K562 (cell line): ENCODE results near the gene POGZ. TPM values are rescaled to one million over a fixed set of nuclear protein-coding genes. Genes with fewer than 3 reads are reported as not detected.

Experiments used
- ATF1 ChIP-seq, 2 experiments: fragments of 450-650 bp in 1 of 2; IDR thresholded peaks; 2 replicates each; pipeline ENCODE4 v1.6.1; 2016; ENCODE audit warnings: missing compliant biosample characterization in 1 of 2, missing genetic modification characterization in 1 of 2
- BRD4 ChIP-seq: fragments of 200-600 bp; sonication (generic); IDR thresholded peaks from 2 replicates; pipeline ENCODE4 v1.6.1; 2017; ENCODE audit warnings: inconsistent platforms
- CBX1 ChIP-seq: sonication (generic); IDR thresholded peaks from 2 replicates; pipeline ENCODE4 v1.6.1; 2016; ENCODE audit warnings: antibody characterized with exemption, low read depth, mild to moderate bottlenecking
- CBX3 ChIP-seq, 2 experiments: IDR thresholded peaks; 1 replicate in 1 of 2; 2 replicates in 1 of 2; pipeline ENCODE4 v1.6.1; 2012; ENCODE audit warnings: inconsistent platforms in 2 of 2, low read length in 2 of 2, borderline replicate concordance in 1 of 2, control low read depth in 1 of 2
- CEBPB ChIP-seq: fragments of 450-650 bp; IDR thresholded peaks from 2 replicates; pipeline ENCODE4 v1.6.1; 2016; ENCODE audit warnings: missing genetic modification characterization, missing compliant biosample characterization
- CREM ChIP-seq: IDR thresholded peaks from 2 replicates; pipeline ENCODE4 v1.6.1; 2014; ENCODE audit warnings: antibody characterized with exemption, low read depth
- CTBP1 ChIP-seq: fragments of 450-650 bp; IDR thresholded peaks from 2 replicates; pipeline ENCODE4 v1.6.1; 2016; ENCODE audit warnings: borderline replicate concordance
- DIDO1 ChIP-seq: fragments of 450-650 bp; IDR thresholded peaks from 2 replicates; pipeline ENCODE4 v1.6.1; 2016; ENCODE audit warnings: low read depth, missing biosample characterization, missing genetic modification characterization
- KDM2B ChIP-seq: fragments of 250-450 bp; sonication (Bioruptor Pico); IDR thresholded peaks from 2 replicates; pipeline ENCODE4 v1.8.0; 2021; ENCODE audit warnings: mild to moderate bottlenecking, moderate library complexity
- KHSRP ChIP-seq: fragments of 450-650 bp; IDR thresholded peaks from 2 replicates; pipeline ENCODE4 v1.6.1; 2017
- MTF1 ChIP-seq: fragments of 250-450 bp; sonication (Bioruptor Pico); IDR thresholded peaks from 2 replicates; pipeline ENCODE4 v1.9.0; 2021; ENCODE audit warnings: moderate library complexity, mild to moderate bottlenecking, inconsistent platforms, borderline replicate concordance
- MXI1 ChIP-seq: IDR thresholded peaks from 2 replicates; pipeline ENCODE4 v1.6.1; 2011; ENCODE audit warnings: low read depth, mild to moderate bottlenecking, improper control_type of control experiment, low read length
- MYC ChIP-seq, 2 experiments: fragments of 250-450 bp in 1 of 2; sonication (Bioruptor Pico) in 1 of 2; IDR thresholded peaks; 2 replicates each; pipeline versions ENCODE4 v1.5.1 to v1.6.1; 2012 to 2021; ENCODE audit warnings: low read depth in 2 of 2, borderline replicate concordance in 1 of 2, improper control_type of control experiment in 1 of 2, low read length in 1 of 2, mild to moderate bottlenecking in 1 of 2, moderate library complexity in 1 of 2
- NBN ChIP-seq: fragments of 450-650 bp; IDR thresholded peaks from 2 replicates; pipeline ENCODE4 v1.6.1; 2016; ENCODE audit warnings: low read depth, mild to moderate bottlenecking
- NRF1 ChIP-seq, 2 experiments: fragments of 450-650 bp; IDR thresholded peaks in 1 of 2; conservative IDR thresholded peaks in 1 of 2; 2 replicates each; pipeline ENCODE4 v1.6.1; 2014; ENCODE audit warnings: mild to moderate bottlenecking in 2 of 2
- RCOR1 ChIP-seq, 2 experiments: IDR thresholded peaks; 2 replicates each; pipeline ENCODE4 v1.6.1; 2012; ENCODE audit warnings: low read depth in 2 of 2, low read length in 2 of 2, borderline replicate concordance in 1 of 2, improper control_type of control experiment in 1 of 2
- RFX5 ChIP-seq: IDR thresholded peaks from 2 replicates; pipeline ENCODE4 v1.6.1; 2011; ENCODE audit warnings: low read depth, mild to moderate bottlenecking, improper control_type of control experiment, low read length
- SMARCE1 ChIP-seq: fragments of 450-650 bp; IDR thresholded peaks from 2 replicates; pipeline ENCODE4 v1.7.1; 2016; ENCODE audit warnings: mild to moderate bottlenecking
- TAF9B ChIP-seq: fragments of 450-650 bp; IDR thresholded peaks from 2 replicates; pipeline ENCODE4 v1.6.1; 2018; ENCODE audit warnings: mild to moderate bottlenecking; ENCODE audit not compliant: partially characterized antibody
- TRIM28 ChIP-seq: fragments of 450-650 bp; IDR thresholded peaks from 2 replicates; pipeline ENCODE4 v1.6.1; 2017
- ZBTB49 ChIP-seq: sonication (generic); formaldehyde crosslinking; IDR thresholded peaks from 2 replicates; pipeline ENCODE4 v1.8.0; 2022; ENCODE audit warnings: missing genetic modification reagents, mild to moderate bottlenecking, borderline replicate concordance
- ZFPM2 ChIP-seq: fragments of 250-450 bp; sonication (Bioruptor Pico); IDR thresholded peaks from 2 replicates; pipeline ENCODE4 v1.5.1; 2022; ENCODE audit warnings: mild to moderate bottlenecking
- ZNF212 ChIP-seq: fragments of 450-650 bp; formaldehyde crosslinking; IDR thresholded peaks from 2 replicates; pipeline ENCODE4 v1.4.0; 2020; ENCODE audit warnings: mild to moderate bottlenecking
- polyA plus RNA-seq, 8 experiments: library from polyadenylated mRNA; depleted of rRNA in 4 of 8; stranded (reverse) in 5 of 8; unstranded in 3 of 8; fragments of >200 nt; fragmentation: Nextera tagmentation in 2 of 8; fragmentation: Illumina TruSeq in 1 of 8; extraction: Ambion mirVana in 2 of 8; extraction: Trizol in 1 of 8; gene quantifications; 2 replicates each; pipeline versions ENCODE4 v1.2.1 to v1.2.3, GENCODE V29; 2011 to 2014; ENCODE audit warnings: inconsistent platforms in 1 of 8, missing spikeins in 1 of 8
- total RNA-seq, 7 experiments: library from RNA; depleted of rRNA in 6 of 7; stranded (reverse); fragments of >200 nt in 6 of 7; fragmentation: Illumina TruSeq in 2 of 7; extraction: Trizol in 2 of 7; gene quantifications; 2 replicates each; pipeline versions ENCODE4 v1.2.1 to v1.2.3, GENCODE V29; 2011 to 2021; ENCODE audit warnings: low replicate concordance in 1 of 7
- TF ChIP-seq, protein P1 (sequence below): fragments of 250-450 bp; sonication (Bioruptor Pico); IDR thresholded peaks from 2 replicates; pipeline ENCODE4 v1.8.0; 2021; ENCODE audit warnings: borderline replicate concordance, mild to moderate bottlenecking, moderate library complexity; ENCODE audit not compliant: poor library complexity, severe bottlenecking

The POGZ gene
- total and polyA plus RNA-seq, 9 of the 15 experiments (the other 6 are each of a cell fraction or from before 2014, with no cell fraction given) = 9.4 to 40.6 (median 21.6) TPM

- TF ChIP-seq, protein P1, sequence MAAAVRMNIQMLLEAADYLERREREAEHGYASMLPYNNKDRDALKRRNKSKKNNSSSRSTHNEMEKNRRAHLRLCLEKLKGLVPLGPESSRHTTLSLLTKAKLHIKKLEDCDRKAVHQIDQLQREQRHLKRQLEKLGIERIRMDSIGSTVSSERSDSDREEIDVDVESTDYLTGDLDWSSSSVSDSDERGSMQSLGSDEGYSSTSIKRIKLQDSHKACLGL (CRISPR knock-in tag) = no peak
- TF ChIP-seq BRD4 (peak; percentile 37; the same call in 1 of the 2 replicates), ZFPM2 (CRISPR knock-in tag) (no peak), NBN (peak; percentile 39; the same call in 1 of the 2 replicates), TRIM28 (no peak), RFX5 (0 out of 2 replicates have a peak, but pooled peaks have one; percentile 15), MXI1 (no peak), DIDO1 (tag) (peak; percentile 74; the same call in 1 of the 2 replicates), TAF9B (peak; percentile 22), KDM2B (no peak), RCOR1 (IDR thresholded peaks at IDR 0.05; ENCODE audit: borderline replicate concordance in 1 of 2, low read depth in 2 of 2, low read length in 2 of 2) (peak in 1 of 2 experiments; percentile 59; a peak in 1 of 4 replicates), ATF1 (CRISPR knock-in tag; IDR thresholded peaks at IDR 0.05) (no peak), ATF1 (tag; IDR thresholded peaks at IDR 0.05) (peak; percentile 69), CREM (0 out of 2 replicates have a peak, but pooled peaks have one; percentile 10), SMARCE1 (0 out of 2 replicates have a peak, but pooled peaks have one; percentile 17), KHSRP (no peak), NRF1 (conservative IDR thresholded peaks at IDR 0.05 in 1 of 2, IDR thresholded peaks at IDR 0.05 in 1 of 2) (peak in 1 of 2 experiments; percentile 20; a peak in 1 of 4 replicates), CBX1 (no peak), CBX3 (IDR thresholded peaks at IDR 0.05; ENCODE audit: borderline replicate concordance in 1 of 2, low read length in 2 of 2) (no peak), ZBTB49 (no peak), MYC (IDR thresholded peaks at IDR 0.05; ENCODE audit: low read depth, low read length) (no peak), MYC (CRISPR knock-in tag; IDR thresholded peaks at IDR 0.05; ENCODE audit: borderline replicate concordance, low read depth) (no peak), ZNF212 (CRISPR knock-in tag) (no peak), MTF1 (no peak), CEBPB (tag) (peak; percentile 46), CTBP1 (peak; percentile 60)
Measured at GRCh38 chr1:151457911-151458801, 1.1 kb downstream of the POGZ start (continued).
